ENCODE measurements around the gene BOD1L1. TPM values are rescaled to one million over a fixed set of nuclear protein-coding genes. Genes with fewer than 3 reads are reported as not detected.

Gene BOD1L1
- total RNA-seq, 4 donors from 2014 or later = 34.6 to 45.3 (median 35.4) TPM

DNA sequence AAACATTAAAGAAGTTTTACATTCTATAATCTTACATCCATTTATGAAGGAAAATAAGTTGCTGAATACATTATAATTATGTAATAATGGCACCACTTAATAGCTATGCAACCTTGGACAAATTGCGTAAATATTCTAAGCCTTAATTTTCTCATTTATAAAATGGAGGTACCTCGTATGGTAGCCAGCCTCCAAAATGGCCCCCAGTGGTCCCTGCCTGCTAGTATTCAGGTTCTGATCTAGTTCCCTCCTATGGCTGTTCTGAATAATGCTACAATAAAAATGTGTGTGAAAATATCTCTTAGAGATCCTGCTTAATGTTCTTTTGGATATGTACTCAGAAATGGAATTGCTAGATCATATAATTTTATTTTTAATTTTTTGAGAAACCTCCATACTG is 72.2 kb downstream of the BOD1L1 start:
- Histone ChIP-seq H3K4me3 (no peak overlapping the region), H3K27ac (no peak overlapping the region), H3K36me3 (no peaks in the 10 kb centered on the region), H3K4me1 (no peaks in the 10 kb centered on the region), H3K27me3 (peaks cover 39% of the 10 kb centered on the region), H3K9me3 (peaks cover 0 to 21% (median 0%) of the 10 kb centered on the region in 3 donors)
- WGBS, 2 donors (ENCODE audit: low coverage in 1 of 2) = 76 to 92% methylated on average over 2 of the region's 2 CpGs
- ATAC-seq = no peak
- TF ChIP-seq EP300 (IDR thresholded peaks at IDR 0.05) (no peak), POLR2A (IDR thresholded peaks at IDR 0.05) (no peak), POLR2AphosphoS5 (IDR thresholded peaks at IDR 0.05) (no peak)
- TF ChIP-seq, protein P1, sequence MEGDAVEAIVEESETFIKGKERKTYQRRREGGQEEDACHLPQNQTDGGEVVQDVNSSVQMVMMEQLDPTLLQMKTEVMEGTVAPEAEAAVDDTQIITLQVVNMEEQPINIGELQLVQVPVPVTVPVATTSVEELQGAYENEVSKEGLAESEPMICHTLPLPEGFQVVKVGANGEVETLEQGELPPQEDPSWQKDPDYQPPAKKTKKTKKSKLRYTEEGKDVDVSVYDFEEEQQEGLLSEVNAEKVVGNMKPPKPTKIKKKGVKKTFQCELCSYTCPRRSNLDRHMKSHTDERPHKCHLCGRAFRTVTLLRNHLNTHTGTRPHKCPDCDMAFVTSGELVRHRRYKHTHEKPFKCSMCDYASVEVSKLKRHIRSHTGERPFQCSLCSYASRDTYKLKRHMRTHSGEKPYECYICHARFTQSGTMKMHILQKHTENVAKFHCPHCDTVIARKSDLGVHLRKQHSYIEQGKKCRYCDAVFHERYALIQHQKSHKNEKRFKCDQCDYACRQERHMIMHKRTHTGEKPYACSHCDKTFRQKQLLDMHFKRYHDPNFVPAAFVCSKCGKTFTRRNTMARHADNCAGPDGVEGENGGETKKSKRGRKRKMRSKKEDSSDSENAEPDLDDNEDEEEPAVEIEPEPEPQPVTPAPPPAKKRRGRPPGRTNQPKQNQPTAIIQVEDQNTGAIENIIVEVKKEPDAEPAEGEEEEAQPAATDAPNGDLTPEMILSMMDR (IDR thresholded peaks at IDR 0.05) = no peak

DNA sequence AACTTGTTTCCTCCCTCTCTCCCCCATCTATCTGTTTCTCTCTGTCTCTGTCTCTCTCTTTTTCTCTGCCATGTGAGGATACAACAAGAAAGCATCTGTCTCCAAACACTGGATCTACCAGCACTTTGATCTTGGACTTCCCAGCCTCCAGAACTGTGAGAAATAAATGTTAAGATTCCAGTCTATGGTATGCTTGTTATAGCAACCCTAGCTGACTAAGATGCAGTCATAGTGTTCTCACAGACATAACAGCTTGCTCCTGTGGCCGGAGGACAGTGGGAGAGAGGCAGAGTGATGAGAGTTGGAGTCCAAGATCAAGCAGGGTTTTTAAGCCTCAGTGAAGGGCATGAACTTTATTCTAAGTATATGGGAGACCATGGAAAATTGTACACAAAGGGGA is 74.4 kb downstream of the BOD1L1 start:
- WGBS, 2 donors (ENCODE audit: low coverage in 1 of 2) = 42 to 60% methylated on average over 1 of the region's 1 CpG
- H3K27me3 ChIP-seq = peaks cover 57% of the 10 kb centered on the region
- peaks cover 0 to 21% (median 0%) of the 10 kb centered on the region in 3 donors for H3K9me3 ChIP-seq
- H3K4me1 ChIP-seq = peaks cover 0 to 11% (median under 1%) of the 10 kb centered on the region in 3 donors
- no peak overlapping the region for H3K4me3 ChIP-seq
- no peak for ATAC-seq
- no peaks in the 10 kb centered on the region for H3K36me3 ChIP-seq
- H3K27ac ChIP-seq = no peak overlapping the region
- TF ChIP-seq EP300 (IDR thresholded peaks at IDR 0.05) (no peak), POLR2A (IDR thresholded peaks at IDR 0.05) (no peak), POLR2AphosphoS5 (IDR thresholded peaks at IDR 0.05) (no peak)
- TF ChIP-seq, protein P1 (IDR thresholded peaks at IDR 0.05) = no peak

DNA sequence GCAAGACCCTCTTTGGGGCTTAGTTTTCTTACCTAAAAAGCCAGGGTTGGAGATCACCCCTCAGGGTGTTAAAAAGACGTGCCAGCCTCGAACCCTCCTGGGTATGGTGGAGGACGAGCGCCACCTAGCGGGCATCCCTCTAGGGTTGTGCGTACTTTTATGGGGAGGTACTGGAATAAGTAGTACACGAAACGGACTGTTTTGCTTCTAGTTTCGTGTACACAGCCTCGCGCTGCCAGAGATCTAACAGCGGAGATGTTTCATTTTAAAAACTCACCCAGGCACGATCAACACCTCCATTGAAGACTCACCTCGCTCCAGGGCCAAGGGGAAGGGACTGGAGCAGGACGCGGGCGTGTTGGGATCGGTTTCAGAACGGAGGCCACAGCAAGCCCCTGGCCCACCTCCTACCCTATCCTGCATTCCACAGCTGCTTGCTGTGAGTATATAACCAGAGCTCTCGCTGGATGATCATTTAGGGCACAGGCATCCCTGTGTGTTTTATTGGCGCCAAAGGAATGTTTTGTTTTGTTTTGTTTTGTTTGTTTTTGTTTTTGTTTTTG is 78.5 kb downstream of the BOD1L1 start:
- WGBS, 2 donors (ENCODE audit: low coverage in 1 of 2) = 5 to 6% methylated on average over 7 to 16 of the region's 21 CpGs
- peak overlapping the region in 1 of 2 donors; percentile 26 for H3K4me3 ChIP-seq
- H3K27me3 ChIP-seq = peaks cover 92% of the 10 kb centered on the region
- H3K27ac ChIP-seq = no peak overlapping the region
- H3K9me3 ChIP-seq = peaks cover 0 to 21% (median 0%) of the 10 kb centered on the region in 3 donors
- ATAC-seq = peak; percentile 51
- TF ChIP-seq POLR2A (IDR thresholded peaks at IDR 0.05) = no peak
- TF ChIP-seq EP300 (IDR thresholded peaks at IDR 0.05) = no peak
- no peak for TF ChIP-seq POLR2AphosphoS5 (IDR thresholded peaks at IDR 0.05)
- TF ChIP-seq, protein P1 (IDR thresholded peaks at IDR 0.05) = peak in 3 of 4 experiments; percentile 83 to 90 (median 86)
- peaks cover 0 to 40% (median 23%) of the 10 kb centered on the region in 3 donors for H3K4me1 ChIP-seq
- H3K36me3 ChIP-seq = no peaks in the 10 kb centered on the region

GRCh38 chr4:13548059-13548983 is 79.2 kb downstream of the BOD1L1 start:
- Histone ChIP-seq H3K4me3 (peak overlapping the region in 1 of 2 donors; percentile 49), H3K36me3 (no peaks in the 10 kb centered on the region), H3K27me3 (peaks cover 96% of the 10 kb centered on the region), H3K9me3 (peaks cover 0 to 21% (median 0%) of the 10 kb centered on the region in 3 donors), H3K27ac (peak overlapping the region in 3 of 4 donors; percentile 27 to 57 (median 30)), H3K4me1 (peaks cover 0 to 47% (median 30%) of the 10 kb centered on the region in 3 donors)
- ATAC-seq = no peak
- WGBS, 2 donors (ENCODE audit: low coverage in 1 of 2) = 8 to 13% methylated on average over 16 to 24 of the region's 35 CpGs
- TF ChIP-seq EP300 (IDR thresholded peaks at IDR 0.05) = no peak
- TF ChIP-seq, protein P1 (IDR thresholded peaks at IDR 0.05) = no peak
